Measurements from ENCODE around the gene PGBD1.

The PGBD1 gene

DNA sequence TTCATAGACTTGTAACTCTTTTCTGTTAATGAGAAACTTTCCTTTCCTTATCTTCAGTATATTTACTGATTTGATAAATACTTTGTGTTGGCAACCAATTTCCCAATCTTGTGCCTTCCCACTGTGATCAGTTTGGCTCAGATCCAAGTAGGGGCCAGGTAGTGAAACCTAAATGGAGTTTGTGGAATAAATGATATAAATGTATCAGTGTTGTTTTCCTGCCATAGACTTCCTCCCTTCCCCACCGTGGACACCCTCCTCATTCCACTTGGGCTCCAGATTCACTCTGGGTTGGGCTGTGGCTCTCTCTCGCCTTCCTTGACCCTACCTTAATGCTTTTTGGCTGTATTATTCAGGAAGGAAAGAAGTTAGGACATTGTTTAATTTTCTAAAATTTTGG, 69.7 kb downstream of the PGBD1 start:
- TF ChIP-seq, protein P1, sequence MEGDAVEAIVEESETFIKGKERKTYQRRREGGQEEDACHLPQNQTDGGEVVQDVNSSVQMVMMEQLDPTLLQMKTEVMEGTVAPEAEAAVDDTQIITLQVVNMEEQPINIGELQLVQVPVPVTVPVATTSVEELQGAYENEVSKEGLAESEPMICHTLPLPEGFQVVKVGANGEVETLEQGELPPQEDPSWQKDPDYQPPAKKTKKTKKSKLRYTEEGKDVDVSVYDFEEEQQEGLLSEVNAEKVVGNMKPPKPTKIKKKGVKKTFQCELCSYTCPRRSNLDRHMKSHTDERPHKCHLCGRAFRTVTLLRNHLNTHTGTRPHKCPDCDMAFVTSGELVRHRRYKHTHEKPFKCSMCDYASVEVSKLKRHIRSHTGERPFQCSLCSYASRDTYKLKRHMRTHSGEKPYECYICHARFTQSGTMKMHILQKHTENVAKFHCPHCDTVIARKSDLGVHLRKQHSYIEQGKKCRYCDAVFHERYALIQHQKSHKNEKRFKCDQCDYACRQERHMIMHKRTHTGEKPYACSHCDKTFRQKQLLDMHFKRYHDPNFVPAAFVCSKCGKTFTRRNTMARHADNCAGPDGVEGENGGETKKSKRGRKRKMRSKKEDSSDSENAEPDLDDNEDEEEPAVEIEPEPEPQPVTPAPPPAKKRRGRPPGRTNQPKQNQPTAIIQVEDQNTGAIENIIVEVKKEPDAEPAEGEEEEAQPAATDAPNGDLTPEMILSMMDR (IDR thresholded peaks at IDR 0.05; ENCODE audit: low read depth, low read length): no peak
- in situ Hi-C loops (cut with HindIII; ENCODE audit: low sequenced_read_pairs): no loop called here
- H3K4me3 ChIP-seq (ENCODE audit: low read depth, low read length): no peak overlapping the region
- DNase-seq (ENCODE audit: low read depth, low spot score): no peak

- no peak overlapping the region for H3K4me3 ChIP-seq (ENCODE audit: low read depth, low read length)
- DNase-seq (ENCODE audit: low read depth, low spot score): no peak
- in situ Hi-C loops (cut with HindIII; ENCODE audit: low sequenced_read_pairs): no loop called here
- TF ChIP-seq, protein P1 (IDR thresholded peaks at IDR 0.05; ENCODE audit: low read depth, low read length): no peak
Measured at GRCh38 chr6:28351493-28351925, 70.1 kb downstream of the PGBD1 start.
